Stimulated activated CD8-positive, alpha-beta memory T cell treated with anti-CD3 and anti-CD28 coated beads, Interleukin-2, amount 100 ng/mL, for 48 hours (primary cell): ENCODE data around the gene TRIM67.
"Not testable (repeated sequence)": the region's sequence is repeated elsewhere in the genome, so short reads cannot be mapped to it uniquely, and the experiment has no call there.

Source experiments
- DNase-seq, 2 donors: peaks; one replicate each; pipeline ENCODE4 v3.0.0-alpha.2; 2020; ENCODE audit warnings: low read depth in 2 of 2

The TRIM67 gene

GRCh38 chr1:231161667-231162296 lies at the start of gene TRIM67:
TRIM67 (plus strand) TSS chr1:231162058; CDS start chr1:231162970, 912 bp downstream.
- DNase-seq = no peak

GRCh38 chr1:231116738-231117137 lies 45.1 kb upstream of the TRIM67 start:
- no peak for DNase-seq

- no peak for DNase-seq
Measured at GRCh38 chr1:231118704-231119453, 43.0 kb upstream of the TRIM67 start.

GRCh38 chr1:231121533-231121932 lies 40.3 kb upstream of the TRIM67 start:
- DNase-seq = no peak

GRCh38 chr1:231122143-231122542 lies 39.7 kb upstream of the TRIM67 start:
- DNase-seq = no peak

GRCh38 chr1:231124746-231125145 lies 37.1 kb upstream of the TRIM67 start:
- DNase-seq = no peak

GRCh38 chr1:231125972-231126580 lies 35.8 kb upstream of the TRIM67 start:
- DNase-seq = no peak

- DNase-seq = not testable (repeated sequence)
Measured at GRCh38 chr1:231127106-231127505, 34.8 kb upstream of the TRIM67 start.

GRCh38 chr1:231128471-231128870 lies 33.4 kb upstream of the TRIM67 start:
- not testable (repeated sequence) for DNase-seq

- no peak for DNase-seq
Measured at GRCh38 chr1:231130544-231130943, 31.3 kb upstream of the TRIM67 start.

GRCh38 chr1:231132591-231132990 lies 29.3 kb upstream of the TRIM67 start:
- not testable (repeated sequence) for DNase-seq

- no peak for DNase-seq
Measured at GRCh38 chr1:231134624-231135023, 27.2 kb upstream of the TRIM67 start.

- DNase-seq = no peak
Measured at GRCh38 chr1:231138236-231138635, 23.6 kb upstream of the TRIM67 start.

GRCh38 chr1:231139125-231139649 lies 22.7 kb upstream of the TRIM67 start:
- no peak for DNase-seq

GRCh38 chr1:231139659-231140654 lies 21.9 kb upstream of the TRIM67 start:
- no peak for DNase-seq

- no peak for DNase-seq
Measured at GRCh38 chr1:231144416-231145193, 17.3 kb upstream of the TRIM67 start.

- DNase-seq = no peak
Measured at GRCh38 chr1:231147896-231148295, 14.0 kb upstream of the TRIM67 start.

- no peak for DNase-seq
Measured at GRCh38 chr1:231151811-231152210, 10.0 kb upstream of the TRIM67 start.

- no peak for DNase-seq
Measured at GRCh38 chr1:231153726-231154125, 8.1 kb upstream of the TRIM67 start.

GRCh38 chr1:231155808-231156207 lies 6.0 kb upstream of the TRIM67 start:
- DNase-seq = no peak

GRCh38 chr1:231157311-231157710 lies 4.5 kb upstream of the TRIM67 start:
- DNase-seq = no peak
